Left ventricle myocardium inferior (tissue), 1 donor: ENCODE results near the gene ZNF660. TPM values are rescaled to one million over a fixed set of nuclear protein-coding genes. Genes with fewer than 3 reads are reported as not detected.
"Not testable (repeated sequence)": the region's sequence is repeated elsewhere in the genome, so short reads cannot be mapped to it uniquely, and the experiment has no call there.

ENCODE experiments used
- DNase-seq: peaks from one replicate; pipeline ENCODE4 v3.0.0-alpha.2; 2020
- H3K27ac ChIP-seq: fragments of 200-600 bp; replicated peaks from 2 replicates; pipeline ENCODE4 v1.8.0; 2021
- H3K27me3 ChIP-seq: fragments of 200-600 bp; 2 replicates; pipeline ENCODE4 v1.8.0; 2021; ENCODE audit warnings: low read depth
- H3K36me3 ChIP-seq: fragments of 200-600 bp; 2 replicates; pipeline ENCODE4 v1.8.0; 2021
- H3K4me1 ChIP-seq: fragments of 200-600 bp; 2 replicates; pipeline ENCODE4 v1.8.0; 2021
- H3K4me3 ChIP-seq: fragments of 200-600 bp; 2 replicates; pipeline ENCODE4 v1.8.0; 2021; ENCODE audit warnings: mild to moderate bottlenecking, moderate library complexity
- H3K9me3 ChIP-seq: fragments of 200-600 bp; replicated peaks from 2 replicates; pipeline ENCODE4 v1.8.0; 2021
- intact Hi-C: fragments of 100-400 bp; cut with micrococcal nuclease; formaldehyde crosslinking; loops from one replicate; pipeline ENCODE4 v1.11.0; 2022
- total RNA-seq: library from RNA; stranded (reverse); fragmentation: NEBNext Ultra II Directional; extraction: Animal tissue kit (Norgen Biotek cat#: 25700); gene quantifications from one replicate; pipeline ENCODE4 v1.2.1, GENCODE V29; 2021
- TF ChIP-seq, protein P1 (sequence below): fragments of 200-600 bp; IDR thresholded peaks from 2 replicates; pipeline ENCODE4 v1.8.0; 2021; ENCODE audit warnings: antibody characterized with exemption, mild to moderate bottlenecking, borderline replicate concordance
- donor health status: DM: no; HTN: yes; CAD: no; lungs with severe emphysema.

Gene ZNF660
- total RNA-seq, 1 donor from 2014 or later: 1.1 TPM

GRCh38 chr3:44557074-44557473 is 27.7 kb upstream of the ZNF660 start:
- Histone ChIP-seq H3K27me3 (peaks cover 8% of the 10 kb centered on the region), H3K9me3 (no peaks in the 10 kb centered on the region), H3K36me3 (peaks cover 33% of the 10 kb centered on the region), H3K4me1 (peaks cover 23% of the 10 kb centered on the region), H3K4me3 (no peak overlapping the region), H3K27ac (no peak overlapping the region)
- DNase-seq: no peak
- TF ChIP-seq, protein P1, sequence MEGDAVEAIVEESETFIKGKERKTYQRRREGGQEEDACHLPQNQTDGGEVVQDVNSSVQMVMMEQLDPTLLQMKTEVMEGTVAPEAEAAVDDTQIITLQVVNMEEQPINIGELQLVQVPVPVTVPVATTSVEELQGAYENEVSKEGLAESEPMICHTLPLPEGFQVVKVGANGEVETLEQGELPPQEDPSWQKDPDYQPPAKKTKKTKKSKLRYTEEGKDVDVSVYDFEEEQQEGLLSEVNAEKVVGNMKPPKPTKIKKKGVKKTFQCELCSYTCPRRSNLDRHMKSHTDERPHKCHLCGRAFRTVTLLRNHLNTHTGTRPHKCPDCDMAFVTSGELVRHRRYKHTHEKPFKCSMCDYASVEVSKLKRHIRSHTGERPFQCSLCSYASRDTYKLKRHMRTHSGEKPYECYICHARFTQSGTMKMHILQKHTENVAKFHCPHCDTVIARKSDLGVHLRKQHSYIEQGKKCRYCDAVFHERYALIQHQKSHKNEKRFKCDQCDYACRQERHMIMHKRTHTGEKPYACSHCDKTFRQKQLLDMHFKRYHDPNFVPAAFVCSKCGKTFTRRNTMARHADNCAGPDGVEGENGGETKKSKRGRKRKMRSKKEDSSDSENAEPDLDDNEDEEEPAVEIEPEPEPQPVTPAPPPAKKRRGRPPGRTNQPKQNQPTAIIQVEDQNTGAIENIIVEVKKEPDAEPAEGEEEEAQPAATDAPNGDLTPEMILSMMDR: no peak
- intact Hi-C loops: no loop called here

DNA sequence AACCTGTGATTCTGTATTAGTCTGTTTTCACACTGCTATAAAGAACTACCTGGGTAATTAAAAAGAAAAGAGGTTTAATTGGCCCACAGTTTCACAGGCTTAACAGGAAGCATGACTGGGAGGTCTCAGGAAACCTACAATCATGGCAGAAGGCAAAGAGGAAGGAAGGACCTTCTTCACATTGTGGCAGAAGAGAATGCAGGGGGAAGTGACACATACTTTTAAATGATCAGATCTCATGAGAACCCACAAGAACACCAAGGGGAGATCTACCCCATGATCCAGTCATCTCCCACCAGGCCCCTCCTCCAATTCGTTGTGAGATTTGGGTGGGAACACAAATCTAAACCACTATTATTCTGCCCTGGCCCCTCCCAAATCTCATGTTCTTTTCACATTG is 23.7 kb upstream of the ZNF660 start:
- TF ChIP-seq, protein P1: no peak
- Histone ChIP-seq H3K36me3 (peaks cover 39% of the 10 kb centered on the region), H3K9me3 (no peaks in the 10 kb centered on the region), H3K27me3 (no peaks in the 10 kb centered on the region), H3K4me3 (no peak overlapping the region), H3K4me1 (peaks cover 6% of the 10 kb centered on the region), H3K27ac (no peak overlapping the region)
- intact Hi-C loops: no loop called here
- DNase-seq: no peak

GRCh38 chr3:44562147-44562546 is 22.6 kb upstream of the ZNF660 start:
- intact Hi-C loops: no loop called here
- no peaks in the 10 kb centered on the region for H3K9me3 ChIP-seq
- no peaks in the 10 kb centered on the region for H3K27me3 ChIP-seq
- no peak overlapping the region for H3K27ac ChIP-seq
- TF ChIP-seq, protein P1: no peak
- no peak overlapping the region for H3K4me3 ChIP-seq
- H3K36me3 ChIP-seq: peaks cover 50% of the 10 kb centered on the region
- H3K4me1 ChIP-seq: no peaks in the 10 kb centered on the region
- DNase-seq: no peak

- intact Hi-C loops: no loop called here
- no peaks in the 10 kb centered on the region for H3K27me3 ChIP-seq
- H3K36me3 ChIP-seq: peaks cover 56% of the 10 kb centered on the region
- no peak overlapping the region for H3K27ac ChIP-seq
- H3K4me3 ChIP-seq: no peak overlapping the region
- TF ChIP-seq, protein P1: no peak
- H3K9me3 ChIP-seq: peaks cover 38% of the 10 kb centered on the region
- no peak for DNase-seq
- H3K4me1 ChIP-seq: no peaks in the 10 kb centered on the region
Observed at GRCh38 chr3:44568561-44568960, 16.2 kb upstream of the ZNF660 start.

DNA sequence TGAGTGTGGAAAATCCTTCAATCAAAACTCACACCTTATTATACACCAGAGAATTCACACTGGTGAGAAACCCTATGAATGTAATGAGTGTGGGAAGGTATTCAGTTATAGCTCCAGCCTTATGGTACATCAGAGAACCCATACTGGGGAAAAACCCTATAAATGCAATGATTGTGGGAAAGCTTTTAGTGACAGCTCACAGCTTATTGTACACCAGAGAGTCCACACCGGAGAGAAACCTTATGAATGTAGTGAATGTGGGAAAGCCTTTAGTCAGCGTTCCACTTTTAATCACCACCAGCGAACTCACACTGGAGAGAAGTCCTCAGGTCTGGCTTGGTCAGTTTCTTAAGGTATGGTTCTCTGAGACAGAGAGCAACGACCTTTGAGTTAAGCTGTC is 13.7 kb upstream of the ZNF660 start:
- no peak for DNase-seq
- TF ChIP-seq, protein P1: no peak
- Histone ChIP-seq H3K4me1 (no peaks in the 10 kb centered on the region), H3K27ac (no peak overlapping the region), H3K36me3 (peaks cover 51% of the 10 kb centered on the region), H3K4me3 (no peak overlapping the region), H3K27me3 (no peaks in the 10 kb centered on the region), H3K9me3 (peaks cover 38% of the 10 kb centered on the region)
- intact Hi-C loops: no loop called here

DNA sequence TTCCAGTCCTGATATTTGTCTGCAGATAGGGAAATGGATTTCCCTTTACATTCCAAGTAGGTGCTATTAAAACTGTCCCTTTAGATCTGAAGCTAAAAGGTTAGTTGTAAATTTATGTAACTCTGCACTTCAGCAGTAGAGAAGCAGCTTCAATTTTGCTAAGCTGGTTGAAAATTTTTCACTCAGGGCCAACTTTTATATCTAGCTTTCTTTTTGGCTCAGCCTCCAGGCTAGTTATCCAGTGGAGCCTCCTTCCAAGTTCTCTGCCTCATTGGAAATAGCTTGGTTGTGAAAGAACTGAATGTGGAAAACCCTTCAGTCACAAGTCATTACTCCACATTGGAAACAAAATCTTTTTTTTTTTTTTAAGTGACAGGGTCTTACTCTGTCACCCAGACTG is 8.2 kb upstream of the ZNF660 start:
- intact Hi-C loops: no loop called here
- DNase-seq: no peak
- no peak overlapping the region for H3K27ac ChIP-seq
- TF ChIP-seq, protein P1: no peak
- no peak overlapping the region for H3K4me3 ChIP-seq
- no peaks in the 10 kb centered on the region for H3K4me1 ChIP-seq
- peaks cover 3% of the 10 kb centered on the region for H3K36me3 ChIP-seq
- H3K27me3 ChIP-seq: peaks cover 9% of the 10 kb centered on the region
- peaks cover 8% of the 10 kb centered on the region for H3K9me3 ChIP-seq

- peaks cover 13% of the 10 kb centered on the region for H3K27me3 ChIP-seq
- H3K4me3 ChIP-seq, intact Hi-C loops, H3K9me3 ChIP-seq, H3K27ac ChIP-seq, H3K4me1 ChIP-seq, DNase-seq, H3K36me3 ChIP-seq: not testable (repeated sequence)
Observed at GRCh38 chr3:44577354-44577952, 7.3 kb upstream of the ZNF660 start.

DNA sequence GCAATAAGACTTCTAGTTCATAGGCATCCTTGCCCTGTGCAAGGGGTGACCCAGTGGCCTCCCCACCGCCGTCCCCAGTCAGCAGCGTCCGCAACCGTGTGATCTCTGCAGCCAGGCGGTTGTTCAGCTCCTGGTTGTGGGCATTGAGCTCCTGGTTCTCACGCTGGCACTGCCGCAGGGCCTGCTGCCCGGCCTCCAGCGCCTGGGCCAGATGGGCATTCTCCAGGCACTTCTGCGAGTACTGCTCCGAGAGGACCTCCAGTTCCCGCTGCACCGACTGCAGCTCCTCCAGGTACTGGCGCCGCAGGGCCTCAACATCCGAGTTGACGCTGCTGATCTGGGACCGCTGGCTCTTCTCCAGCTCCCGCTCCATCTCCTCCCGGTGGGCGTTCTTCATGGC is 6.4 kb upstream of the ZNF660 start:
- H3K4me3 ChIP-seq, H3K4me1 ChIP-seq, H3K36me3 ChIP-seq, H3K27ac ChIP-seq, intact Hi-C loops, H3K9me3 ChIP-seq, DNase-seq: not testable (repeated sequence)
- H3K27me3 ChIP-seq: peaks cover 13% of the 10 kb centered on the region
